ENCODE measurements around the gene RNU5D-1.

DNA sequence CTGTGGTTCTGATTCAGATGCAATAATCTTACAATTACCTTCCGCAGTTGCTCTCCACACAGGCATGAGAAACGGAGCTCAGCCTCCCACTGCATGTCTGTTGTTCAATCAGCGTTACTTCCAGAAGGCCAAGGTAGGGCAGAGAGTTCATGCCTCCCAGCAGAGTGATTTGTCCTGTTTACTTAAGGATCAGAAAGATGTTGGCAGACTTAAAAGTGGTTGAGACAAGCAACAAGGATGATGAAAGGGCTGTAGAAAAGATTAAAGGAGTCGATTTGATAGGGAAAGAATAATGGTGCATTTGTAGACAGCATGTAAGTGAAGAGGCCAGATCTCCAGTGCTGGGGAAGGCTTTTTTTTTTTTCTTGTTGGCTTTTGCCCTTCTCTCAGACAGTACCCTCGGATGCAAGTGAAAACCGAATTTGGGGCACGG is 29.8 kb downstream of the RNU5D-1 start:
- TF ChIP-seq, protein P1, sequence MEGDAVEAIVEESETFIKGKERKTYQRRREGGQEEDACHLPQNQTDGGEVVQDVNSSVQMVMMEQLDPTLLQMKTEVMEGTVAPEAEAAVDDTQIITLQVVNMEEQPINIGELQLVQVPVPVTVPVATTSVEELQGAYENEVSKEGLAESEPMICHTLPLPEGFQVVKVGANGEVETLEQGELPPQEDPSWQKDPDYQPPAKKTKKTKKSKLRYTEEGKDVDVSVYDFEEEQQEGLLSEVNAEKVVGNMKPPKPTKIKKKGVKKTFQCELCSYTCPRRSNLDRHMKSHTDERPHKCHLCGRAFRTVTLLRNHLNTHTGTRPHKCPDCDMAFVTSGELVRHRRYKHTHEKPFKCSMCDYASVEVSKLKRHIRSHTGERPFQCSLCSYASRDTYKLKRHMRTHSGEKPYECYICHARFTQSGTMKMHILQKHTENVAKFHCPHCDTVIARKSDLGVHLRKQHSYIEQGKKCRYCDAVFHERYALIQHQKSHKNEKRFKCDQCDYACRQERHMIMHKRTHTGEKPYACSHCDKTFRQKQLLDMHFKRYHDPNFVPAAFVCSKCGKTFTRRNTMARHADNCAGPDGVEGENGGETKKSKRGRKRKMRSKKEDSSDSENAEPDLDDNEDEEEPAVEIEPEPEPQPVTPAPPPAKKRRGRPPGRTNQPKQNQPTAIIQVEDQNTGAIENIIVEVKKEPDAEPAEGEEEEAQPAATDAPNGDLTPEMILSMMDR (IDR thresholded peaks at IDR 0.05), result no peak
- no peak for TF ChIP-seq POLR2A (IDR thresholded peaks at IDR 0.05)

Measured in suprapubic skin (tissue), 3 donors.